ENCODE measurements around the gene WDR33. TPM values are rescaled to one million over a fixed set of nuclear protein-coding genes. Genes with fewer than 3 reads are reported as not detected.
A peak's percentile ranks its signal among the peaks of the same experiment; 100 is the strongest.

WDR33 gene
- total and polyA plus RNA-seq, 2 of the 13 experiments (the other 11 are each of a cell fraction or from before 2014, with no cell fraction given) = 54.9 to 78.2 TPM

DNA sequence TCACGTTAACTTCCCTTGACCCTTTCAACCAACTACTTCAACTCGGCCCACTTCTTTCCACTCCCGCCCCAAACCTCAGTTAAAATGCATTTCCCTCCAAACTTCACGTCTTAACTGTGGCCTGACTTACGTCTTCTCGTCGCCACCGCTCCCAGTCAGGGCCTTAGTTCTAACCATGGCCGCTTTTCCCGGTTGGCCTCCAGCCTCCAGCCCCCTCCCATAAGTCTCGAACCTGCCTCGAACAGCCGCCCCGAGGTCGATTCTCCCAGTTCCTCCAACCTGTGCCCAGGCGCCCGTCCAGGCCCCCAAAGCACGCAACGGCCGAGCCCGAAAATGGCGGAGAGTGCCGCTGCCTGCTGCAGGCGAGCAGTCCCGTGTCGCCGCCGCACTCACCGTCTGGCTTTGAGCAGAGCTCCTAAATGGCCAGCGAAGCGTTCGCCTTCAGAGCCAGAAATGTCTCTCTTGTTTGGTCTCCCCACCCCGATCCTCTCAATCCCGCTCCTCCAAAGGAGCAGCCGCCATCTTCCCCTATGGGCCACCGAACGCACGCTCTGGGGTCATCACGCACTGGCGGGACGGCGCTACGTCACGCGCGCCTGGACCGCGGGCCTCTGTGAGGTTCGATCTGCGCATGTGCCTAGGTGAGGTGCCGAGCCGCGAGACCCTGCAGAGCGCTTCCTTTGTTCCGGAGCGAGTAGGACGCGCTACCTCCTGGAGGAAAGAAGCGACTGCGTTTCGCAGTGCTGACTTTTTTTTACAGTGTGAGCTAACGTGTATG, at the start of gene WDR33 (continued):
- peak; percentile 46; the same call in 1 of the 2 replicates for TF ChIP-seq KIAA2018 (CRISPR knock-in tag; IDR thresholded peaks at IDR 0.05; ENCODE audit: borderline replicate concordance)
- TF ChIP-seq ZNF496 (CRISPR knock-in tag; IDR thresholded peaks at IDR 0.05; ENCODE audit: insufficient replicate concordance) = no peak
- TF ChIP-seq GTF3A (CRISPR knock-in tag; conservative IDR thresholded peaks at IDR 0.05) = peak; percentile 93
- peak; percentile 86 for TF ChIP-seq ELF3 (CRISPR knock-in tag; IDR thresholded peaks at IDR 0.05)
- peak; percentile 84 for TF ChIP-seq KDM5A (IDR thresholded peaks at IDR 0.05; ENCODE audit: borderline replicate concordance, low read length)
- peak; percentile 76 for TF ChIP-seq XRCC5 (optimal IDR thresholded peaks at IDR 0.05; ENCODE audit: low read length)
- TF ChIP-seq ZNF672 (CRISPR knock-in tag; IDR thresholded peaks at IDR 0.05) = 0 out of 2 replicates have a peak, but pooled peaks have one; percentile 68
- no peak for TF ChIP-seq RAD51 (IDR thresholded peaks at IDR 0.05; ENCODE audit: borderline replicate concordance)
- peak; percentile 44 for TF ChIP-seq SMAD3 (CRISPR knock-in tag; IDR thresholded peaks at IDR 0.05)
- peak; percentile 75 for TF ChIP-seq AKAP8 (CRISPR knock-in tag; IDR thresholded peaks at IDR 0.05)
- peak; percentile 99 for TF ChIP-seq POLR2AphosphoS5 (IDR thresholded peaks at IDR 0.05; ENCODE audit: low read depth, low read length)
- TF ChIP-seq ZNF281 (CRISPR knock-in tag; IDR thresholded peaks at IDR 0.05; ENCODE audit: borderline replicate concordance) = peak; percentile 34
- TF ChIP-seq TEF (CRISPR knock-in tag; IDR thresholded peaks at IDR 0.05) = peak; percentile 81; the same call in 1 of the 2 replicates
- TF ChIP-seq ZBTB49 (CRISPR knock-in tag; IDR thresholded peaks at IDR 0.05; ENCODE audit: borderline replicate concordance) = peak; percentile 19; the same call in 1 of the 2 replicates
